ENCODE data around the gene CORO1C. TPM values are rescaled to one million over a fixed set of nuclear protein-coding genes. Genes with fewer than 3 reads are reported as not detected.

Gene CORO1C
- total and polyA plus RNA-seq, 9 of the 15 experiments (the other 6 are each of a cell fraction or from before 2014, with no cell fraction given) = 55.2 to 280 (median 150) TPM

- no peak for TF ChIP-seq ZNF609 (CRISPR knock-in tag; IDR thresholded peaks at IDR 0.05; ENCODE audit: borderline replicate concordance)
- no peak for TF ChIP-seq TGIF2 (CRISPR knock-in tag; IDR thresholded peaks at IDR 0.05)
- no peak for TF ChIP-seq SFPQ (IDR thresholded peaks at IDR 0.05; ENCODE audit: low read depth, low read length)
- TF ChIP-seq ZNF639 (CRISPR knock-in tag; conservative IDR thresholded peaks at IDR 0.05 in 1 of 2, IDR thresholded peaks at IDR 0.05 in 1 of 2) = no peak
- TF ChIP-seq KAT8 (IDR thresholded peaks at IDR 0.05; ENCODE audit: low read depth) = no peak
- TF ChIP-seq ZNF707 (CRISPR knock-in tag; conservative IDR thresholded peaks at IDR 0.05) = no peak
- no peak for TF ChIP-seq CHD4 (IDR thresholded peaks at IDR 0.05; ENCODE audit: insufficient read depth, insufficient replicate concordance, low read depth, low read length, poor library complexity, severe bottlenecking)
- no peak for TF ChIP-seq CUX1 (CRISPR knock-in tag; IDR thresholded peaks at IDR 0.05)
- TF ChIP-seq NFIC (IDR thresholded peaks at IDR 0.05) = no peak
- TF ChIP-seq GATA2 (CRISPR knock-in tag; IDR thresholded peaks at IDR 0.05) = no peak
- TF ChIP-seq SMARCA5 (IDR thresholded peaks at IDR 0.05) = peak; percentile 56; the same call in 1 of the 2 replicates
- TF ChIP-seq ZZZ3 (IDR thresholded peaks at IDR 0.05) = no peak
- peak; percentile 93 for TF ChIP-seq ZNF79 (CRISPR knock-in tag; IDR thresholded peaks at IDR 0.05; ENCODE audit: low read depth)
Measured at GRCh38 chr12:108602209-108602705, 129.1 kb downstream of the CORO1C start (continued).
